ENCODE data around the gene ZSWIM8.

ZSWIM8 gene

DNA sequence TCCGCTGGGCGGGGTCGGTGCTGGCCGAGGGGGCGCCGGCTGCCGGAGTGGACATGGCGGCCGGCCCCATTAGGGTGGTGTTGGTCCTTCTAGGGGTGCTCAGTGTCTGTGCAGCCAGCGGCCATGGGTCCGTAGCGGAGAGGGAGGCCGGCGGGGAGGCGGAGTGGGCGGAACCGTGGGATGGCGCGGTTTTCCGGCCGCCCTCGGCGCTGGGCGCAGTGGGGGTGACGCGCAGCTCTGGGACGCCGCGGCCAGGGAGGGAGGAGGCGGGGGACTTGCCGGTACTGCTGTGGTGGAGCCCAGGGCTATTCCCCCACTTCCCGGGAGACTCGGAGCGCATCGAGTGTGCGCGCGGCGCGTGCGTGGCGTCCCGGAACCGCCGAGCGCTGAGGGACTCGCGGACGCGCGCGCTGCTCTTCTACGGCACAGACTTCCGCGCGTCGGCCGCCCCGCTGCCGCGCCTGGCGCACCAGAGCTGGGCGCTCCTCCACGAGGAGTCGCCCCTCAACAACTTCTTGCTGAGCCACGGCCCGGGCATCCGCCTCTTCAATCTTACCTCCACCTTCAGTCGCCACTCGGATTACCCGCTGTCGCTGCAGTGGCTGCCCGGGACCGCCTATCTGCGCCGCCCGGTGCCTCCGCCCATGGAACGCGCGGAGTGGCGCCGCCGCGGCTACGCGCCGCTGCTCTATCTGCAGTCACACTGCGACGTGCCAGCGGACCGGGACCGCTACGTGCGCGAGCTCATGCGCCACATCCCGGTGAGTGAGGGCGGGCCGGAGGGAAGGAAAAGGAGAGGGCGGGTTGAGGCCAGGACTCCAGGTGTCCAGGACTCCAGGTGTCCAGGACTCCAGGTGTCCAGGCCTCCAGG is 12.9 kb upstream of the ZSWIM8 start:
- peaks cover 24% of the 10 kb centered on the region for H3K36me3 ChIP-seq
- no peaks in the 10 kb centered on the region for H3K27me3 ChIP-seq
- DNase-seq: peak; percentile 77
- peak overlapping the region; percentile 88 for H3K4me3 ChIP-seq (ENCODE audit: low read depth, low read length)
- no peaks in the 10 kb centered on the region for H3K9me3 ChIP-seq
- peaks cover 5% of the 10 kb centered on the region for H3K4me1 ChIP-seq
- TF ChIP-seq, protein P1, sequence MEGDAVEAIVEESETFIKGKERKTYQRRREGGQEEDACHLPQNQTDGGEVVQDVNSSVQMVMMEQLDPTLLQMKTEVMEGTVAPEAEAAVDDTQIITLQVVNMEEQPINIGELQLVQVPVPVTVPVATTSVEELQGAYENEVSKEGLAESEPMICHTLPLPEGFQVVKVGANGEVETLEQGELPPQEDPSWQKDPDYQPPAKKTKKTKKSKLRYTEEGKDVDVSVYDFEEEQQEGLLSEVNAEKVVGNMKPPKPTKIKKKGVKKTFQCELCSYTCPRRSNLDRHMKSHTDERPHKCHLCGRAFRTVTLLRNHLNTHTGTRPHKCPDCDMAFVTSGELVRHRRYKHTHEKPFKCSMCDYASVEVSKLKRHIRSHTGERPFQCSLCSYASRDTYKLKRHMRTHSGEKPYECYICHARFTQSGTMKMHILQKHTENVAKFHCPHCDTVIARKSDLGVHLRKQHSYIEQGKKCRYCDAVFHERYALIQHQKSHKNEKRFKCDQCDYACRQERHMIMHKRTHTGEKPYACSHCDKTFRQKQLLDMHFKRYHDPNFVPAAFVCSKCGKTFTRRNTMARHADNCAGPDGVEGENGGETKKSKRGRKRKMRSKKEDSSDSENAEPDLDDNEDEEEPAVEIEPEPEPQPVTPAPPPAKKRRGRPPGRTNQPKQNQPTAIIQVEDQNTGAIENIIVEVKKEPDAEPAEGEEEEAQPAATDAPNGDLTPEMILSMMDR (IDR thresholded peaks at IDR 0.05; ENCODE audit: low read depth, low read length): no peak

DNA sequence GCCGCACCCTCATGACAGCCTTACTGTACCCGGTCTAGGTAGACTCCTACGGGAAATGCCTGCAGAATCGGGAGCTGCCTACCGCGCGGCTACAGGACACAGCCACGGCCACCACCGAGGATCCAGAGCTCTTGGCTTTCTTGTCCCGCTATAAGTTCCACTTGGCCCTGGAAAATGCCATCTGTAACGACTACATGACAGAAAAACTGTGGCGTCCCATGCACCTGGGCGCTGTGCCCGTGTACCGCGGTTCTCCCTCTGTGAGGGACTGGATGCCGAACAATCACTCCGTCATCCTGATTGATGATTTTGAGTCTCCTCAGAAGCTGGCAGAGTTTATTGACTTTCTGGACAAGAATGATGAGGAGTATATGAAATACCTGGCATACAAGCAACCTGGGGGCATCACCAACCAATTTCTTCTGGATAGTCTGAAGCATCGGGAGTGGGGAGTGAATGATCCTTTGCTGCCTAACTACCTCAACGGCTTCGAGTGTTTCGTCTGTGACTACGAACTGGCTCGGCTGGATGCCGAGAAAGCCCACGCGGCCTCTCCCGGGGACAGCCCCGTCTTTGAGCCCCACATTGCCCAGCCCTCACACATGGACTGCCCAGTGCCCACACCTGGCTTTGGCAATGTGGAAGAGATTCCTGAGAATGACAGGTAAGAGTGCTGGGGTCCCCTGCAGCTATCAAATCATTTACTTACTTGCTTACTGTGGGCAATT is 12.1 kb upstream of the ZSWIM8 start:
- TF ChIP-seq, protein P1 (IDR thresholded peaks at IDR 0.05; ENCODE audit: low read depth, low read length): no peak
- peak overlapping the region; percentile 88 for H3K4me3 ChIP-seq (ENCODE audit: low read depth, low read length)
- DNase-seq: no peak
- H3K27me3 ChIP-seq: no peaks in the 10 kb centered on the region
- peaks cover 24% of the 10 kb centered on the region for H3K36me3 ChIP-seq
- H3K9me3 ChIP-seq: no peaks in the 10 kb centered on the region
- H3K4me1 ChIP-seq: peaks cover 5% of the 10 kb centered on the region

DNA sequence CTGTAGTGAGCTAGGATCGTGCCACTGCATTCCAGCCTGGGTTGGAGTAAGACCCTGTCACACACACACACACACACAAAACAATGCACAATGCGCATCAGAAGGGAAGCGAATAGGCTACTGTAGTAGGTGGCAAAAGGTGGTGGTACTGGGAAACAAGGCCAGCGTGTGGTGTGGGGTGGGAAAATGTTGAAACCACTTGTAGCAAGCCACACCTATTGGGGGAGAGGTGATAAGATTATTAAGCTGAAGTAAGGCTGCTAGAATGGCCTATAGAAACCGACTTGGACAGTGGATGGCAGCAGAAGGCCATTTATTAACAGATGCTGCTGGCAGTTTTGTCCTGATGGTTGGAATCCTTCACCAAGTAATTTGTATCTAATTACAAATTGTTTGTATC is 10.8 kb upstream of the ZSWIM8 start:
- DNase-seq: no peak
- TF ChIP-seq, protein P1 (IDR thresholded peaks at IDR 0.05; ENCODE audit: low read depth, low read length): peak; percentile 38
- Histone ChIP-seq H3K9me3 (no peaks in the 10 kb centered on the region), H3K36me3 (peaks cover 20% of the 10 kb centered on the region), H3K4me1 (peaks cover 5% of the 10 kb centered on the region), H3K4me3 (ENCODE audit: low read depth, low read length) (peak overlapping the region; percentile 88), H3K27me3 (no peaks in the 10 kb centered on the region)

DNA sequence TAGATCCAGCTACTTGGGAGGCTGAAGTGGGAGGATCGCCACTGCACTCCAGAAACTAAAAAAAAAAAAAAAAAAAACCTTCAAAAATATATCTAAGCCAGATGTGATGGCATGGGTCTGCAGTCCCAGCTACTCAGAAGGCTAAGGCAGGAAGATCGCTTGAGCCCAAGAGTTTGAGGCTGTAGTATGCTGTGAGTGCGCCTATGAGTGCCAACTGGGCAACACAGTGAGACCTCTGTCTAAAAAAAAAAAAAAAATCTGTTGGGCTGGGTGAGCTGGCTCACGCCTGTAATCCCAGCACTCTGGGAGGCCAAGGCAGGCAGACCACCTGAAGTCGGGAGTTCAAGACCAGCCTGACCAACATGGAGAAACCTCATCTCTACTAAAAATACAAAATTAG is 6.4 kb upstream of the ZSWIM8 start:
- Histone ChIP-seq H3K9me3 (no peaks in the 10 kb centered on the region), H3K36me3 (peaks cover 9% of the 10 kb centered on the region), H3K27me3 (no peaks in the 10 kb centered on the region), H3K4me1 (peaks cover 5% of the 10 kb centered on the region), H3K4me3 (ENCODE audit: low read depth, low read length) (no peak overlapping the region)
- DNase-seq: no peak
- TF ChIP-seq, protein P1 (IDR thresholded peaks at IDR 0.05; ENCODE audit: low read depth, low read length): no peak

DNA sequence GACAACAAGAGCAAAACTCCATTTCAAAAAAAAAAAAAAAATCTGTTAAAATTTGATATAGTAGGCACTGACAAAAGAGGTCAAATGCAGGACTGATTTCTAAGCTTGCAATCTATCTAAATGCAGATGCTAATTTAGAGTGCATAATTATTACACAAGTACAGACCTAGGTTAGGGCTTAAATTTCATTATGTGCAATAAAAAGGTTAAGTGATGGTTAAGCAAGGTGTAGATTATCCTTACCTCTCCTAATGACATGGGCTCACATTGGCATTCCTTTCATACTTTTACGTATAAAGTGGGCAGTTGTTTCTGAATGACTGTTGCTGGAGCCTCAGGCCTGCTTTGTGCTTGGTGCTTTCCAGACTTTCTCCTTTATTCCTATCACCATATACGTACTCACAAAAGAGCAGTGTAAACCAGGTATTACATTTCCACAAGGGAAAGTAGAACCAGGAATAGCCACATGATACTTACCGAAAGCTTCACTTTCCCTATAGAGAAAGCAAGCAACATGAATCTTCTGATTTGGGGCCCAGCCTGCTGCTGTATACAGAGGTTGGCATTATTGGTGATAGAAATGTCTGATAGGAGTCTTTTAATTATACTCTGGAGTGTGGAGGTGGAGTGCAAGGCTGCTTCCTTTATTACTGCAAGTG is 5.7 kb upstream of the ZSWIM8 start:
- Histone ChIP-seq H3K27me3 (no peaks in the 10 kb centered on the region), H3K4me1 (peaks cover 5% of the 10 kb centered on the region), H3K4me3 (ENCODE audit: low read depth, low read length) (no peak overlapping the region), H3K36me3 (peaks cover 9% of the 10 kb centered on the region), H3K9me3 (no peaks in the 10 kb centered on the region)
- DNase-seq: no peak
- TF ChIP-seq, protein P1 (IDR thresholded peaks at IDR 0.05; ENCODE audit: low read depth, low read length): no peak
